GM18873 (cell line): ENCODE data around the gene FKBP1A.
"Not testable (repeated sequence)": the region's sequence is repeated elsewhere in the genome, so short reads cannot be mapped to it uniquely, and the experiment has no call there.

Source experiments
- ATAC-seq: cut with Tn5 transposase; IDR thresholded peaks from one replicate; pipeline ENCODE4 v1.9.1; 2021; ENCODE audit warnings: mild to moderate bottlenecking, moderate library complexity, moderate number of reproducible peaks; ENCODE audit not compliant: unreplicated experiment, low FRiP score

The FKBP1A gene

GRCh38 chr20:1417790-1418189 is 24.9 kb upstream of the FKBP1A start:
- ATAC-seq, result no peak

- ATAC-seq, result no peak
Observed at GRCh38 chr20:1417273-1417672, 24.4 kb upstream of the FKBP1A start.

DNA sequence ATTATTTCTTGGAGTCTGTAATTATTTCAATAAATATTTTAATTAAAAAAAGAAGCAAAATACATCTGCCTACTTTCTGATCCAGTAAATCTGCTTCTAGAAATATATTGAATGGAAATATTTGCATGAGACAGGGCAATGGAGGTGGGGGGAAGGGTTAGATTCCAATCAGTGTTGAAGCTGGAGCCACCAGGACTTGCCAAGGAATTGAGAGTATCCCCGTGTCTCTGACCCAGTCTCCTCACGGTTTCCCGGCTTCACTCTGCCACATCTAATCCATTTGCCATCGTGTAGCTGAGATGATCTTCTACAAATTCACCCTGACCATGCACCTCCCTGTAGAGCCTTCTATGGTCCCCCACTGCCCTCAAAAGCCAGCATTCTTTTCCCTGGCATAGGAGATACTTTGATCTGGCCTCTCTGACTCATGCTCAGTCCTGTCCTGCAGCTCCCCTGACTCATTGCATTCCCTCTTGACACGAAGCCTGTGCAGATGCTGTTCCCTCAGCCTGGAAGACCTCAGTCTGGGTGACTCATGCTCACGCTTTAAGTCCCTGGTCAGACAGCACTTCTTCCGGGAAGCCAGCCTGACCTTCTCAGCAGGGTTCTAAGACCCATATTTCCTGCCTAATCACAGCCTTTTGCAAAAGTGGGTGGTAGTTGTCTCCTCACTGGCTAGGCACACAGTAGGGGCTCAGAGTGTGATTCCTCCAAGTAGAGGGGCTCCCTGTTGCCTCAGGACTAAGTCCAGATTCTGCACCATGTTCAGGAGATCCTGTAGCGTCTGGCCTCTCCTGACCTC is 23.0 kb upstream of the FKBP1A start:
- no peak for ATAC-seq

GRCh38 chr20:1414982-1415381 is 22.1 kb upstream of the FKBP1A start:
- no peak for ATAC-seq

DNA sequence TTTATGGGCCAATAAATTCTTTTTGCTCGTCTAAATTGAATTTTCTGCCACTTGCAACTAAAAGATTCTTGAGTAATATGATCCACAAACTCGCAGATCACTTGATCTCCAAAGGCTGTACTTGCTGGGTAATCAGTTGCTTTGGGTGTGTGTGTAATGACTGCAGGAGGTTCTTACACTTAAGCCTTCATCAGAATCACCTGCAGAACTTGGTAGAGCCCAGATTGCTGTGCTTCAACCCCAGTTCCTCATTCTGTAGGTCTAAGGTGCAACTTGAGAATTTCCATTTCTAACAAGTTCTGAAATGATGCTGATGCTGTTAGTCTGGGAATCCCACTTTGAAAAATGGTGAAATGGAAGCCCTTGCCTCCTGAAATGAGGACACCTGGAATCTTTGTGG is 12.9 kb upstream of the FKBP1A start:
- ATAC-seq, result no peak

DNA sequence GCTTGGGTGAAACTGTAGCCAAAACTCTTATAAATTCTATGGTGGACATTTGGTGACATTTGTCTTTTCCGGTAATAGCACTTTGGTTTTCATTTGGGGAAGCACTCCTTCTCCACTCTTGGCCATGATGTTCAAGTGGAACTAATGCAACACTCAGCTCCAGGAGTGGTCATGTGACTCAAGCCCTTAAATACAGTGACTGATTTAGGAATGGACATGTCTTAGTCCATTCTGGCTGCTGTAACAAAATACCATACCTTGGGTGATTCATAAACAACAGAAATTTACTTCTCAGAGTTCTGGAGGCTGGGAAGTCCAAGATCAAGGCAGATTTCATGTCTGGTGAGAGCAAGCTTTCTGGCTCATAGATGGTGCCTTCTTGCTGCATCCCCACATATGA is 10.8 kb upstream of the FKBP1A start:
- ATAC-seq, result no peak

DNA sequence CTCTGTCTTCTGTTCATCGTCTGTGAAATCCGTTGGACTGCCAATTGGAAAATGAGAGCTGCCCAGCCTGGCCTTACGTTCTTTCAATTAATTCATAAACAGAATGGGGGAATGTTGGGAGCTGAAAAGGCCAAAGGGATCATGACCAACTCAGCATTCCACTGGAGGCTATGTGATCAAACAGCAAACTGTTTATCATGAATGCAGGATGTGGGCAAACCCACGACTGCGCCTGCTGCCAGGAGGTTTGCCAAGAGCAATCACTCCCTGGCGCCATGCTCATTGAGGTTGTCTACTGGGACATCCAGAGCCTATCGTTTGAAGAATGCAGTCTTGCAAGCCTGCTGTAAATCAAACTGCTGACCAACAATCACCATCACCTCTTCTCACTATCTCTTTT is 9.3 kb upstream of the FKBP1A start:
- ATAC-seq, result no peak

DNA sequence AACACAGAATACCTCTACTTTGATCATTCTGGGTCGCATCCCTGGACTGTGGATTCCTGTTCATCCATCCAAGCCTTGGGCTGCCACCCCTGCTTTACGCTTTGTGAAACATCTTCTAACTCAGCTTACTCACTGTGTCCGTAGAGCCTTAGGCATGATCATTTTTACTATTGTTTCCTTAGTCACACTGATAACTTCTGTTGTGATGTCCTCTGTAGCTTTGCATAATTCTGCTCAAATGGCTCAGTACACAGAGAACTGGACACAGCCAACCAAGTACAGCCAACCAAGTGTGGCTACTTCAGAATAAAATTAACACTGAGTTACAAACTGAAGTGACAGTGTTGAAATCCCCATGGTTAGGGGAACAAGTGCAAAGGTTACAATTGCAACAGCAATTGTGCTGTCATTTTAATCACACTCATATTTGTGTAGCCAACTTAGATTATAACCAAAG is 8.6 kb upstream of the FKBP1A start:
- no peak for ATAC-seq

DNA sequence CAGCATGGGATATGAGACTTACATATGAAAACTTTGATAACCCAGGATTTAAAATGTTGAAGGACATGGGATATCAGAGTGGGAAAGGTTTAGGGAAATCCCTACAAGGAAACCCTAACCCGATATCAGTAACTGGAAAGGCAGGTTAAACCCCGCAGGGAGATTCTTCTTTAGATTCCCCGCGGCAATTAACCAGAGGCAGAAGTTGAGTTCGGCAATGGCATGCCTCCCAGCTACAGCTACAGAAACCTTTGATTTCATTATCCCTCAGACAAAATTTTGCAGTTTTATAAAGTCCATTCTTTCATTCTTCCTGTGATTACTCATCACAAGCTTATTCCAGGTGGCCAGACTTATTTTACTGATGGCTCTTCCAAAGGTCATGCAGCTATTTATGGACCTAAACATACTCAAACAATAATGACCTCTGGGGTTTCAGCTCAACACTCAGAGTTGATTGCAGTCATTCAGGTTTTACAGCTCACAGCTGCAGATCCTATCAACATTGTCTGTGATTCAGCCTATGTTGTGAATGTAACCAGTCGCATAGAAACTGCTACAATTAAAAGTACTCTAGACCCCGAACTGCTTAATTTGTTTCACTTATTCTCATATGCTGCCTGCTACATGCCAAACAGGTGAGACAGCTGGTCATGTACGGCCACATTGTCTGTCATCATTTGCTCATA is 7.0 kb upstream of the FKBP1A start:
- ATAC-seq, result not testable (repeated sequence)

GRCh38 chr20:1398185-1398584 is 5.3 kb upstream of the FKBP1A start:
- not testable (repeated sequence) for ATAC-seq

GRCh38 chr20:1397710-1398109 is 4.9 kb upstream of the FKBP1A start:
- no peak for ATAC-seq

DNA sequence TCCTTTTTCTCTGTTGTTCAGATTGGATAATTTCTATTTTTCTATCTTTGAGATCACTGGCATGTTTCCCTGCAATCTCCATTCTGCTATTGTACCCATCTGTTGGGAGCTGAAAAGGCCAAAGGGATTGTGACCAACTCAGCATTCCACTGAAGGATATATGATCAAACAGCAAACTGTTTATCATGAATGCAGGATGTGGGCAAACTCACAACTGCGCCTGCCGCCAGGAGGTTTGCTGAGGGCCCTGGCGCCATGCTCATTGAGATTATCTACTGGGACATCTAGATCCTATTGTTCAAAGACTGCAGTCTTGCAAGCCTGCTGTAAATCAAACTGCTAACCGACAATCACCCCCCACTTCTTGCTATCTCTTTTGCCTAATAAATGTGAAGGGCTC is 3.8 kb upstream of the FKBP1A start:
- ATAC-seq, result no peak

GRCh38 chr20:1396264-1396663 is 3.4 kb upstream of the FKBP1A start:
- ATAC-seq, result no peak

GRCh38 chr20:1394686-1395085 is 1.8 kb upstream of the FKBP1A start:
- ATAC-seq, result no peak

DNA sequence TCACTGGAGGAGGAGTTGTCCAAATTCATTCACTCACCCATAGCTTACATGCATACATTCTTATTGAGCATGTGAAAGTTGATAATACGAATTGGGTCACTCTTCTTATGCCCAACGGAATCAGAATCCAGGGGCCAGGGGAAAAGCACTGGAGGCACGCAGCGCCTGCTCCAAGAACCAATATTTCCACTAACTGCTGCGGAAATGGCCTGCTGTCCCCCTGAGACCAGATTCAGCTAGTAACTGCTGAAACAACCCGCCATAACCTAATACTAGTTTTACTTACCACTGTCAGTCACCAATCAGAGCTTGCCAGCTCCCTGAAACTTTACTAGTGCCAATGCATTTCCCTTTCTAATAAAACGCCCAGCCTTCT is 641 bp upstream of the FKBP1A start:
- ATAC-seq, result no peak

GRCh38 chr20:1392443-1392692 is 486 bp downstream of the FKBP1A start:
- peak; percentile 12 for ATAC-seq

GRCh38 chr20:1391640-1392442 is 1.0 kb downstream of the FKBP1A start:
- no peak for ATAC-seq

DNA sequence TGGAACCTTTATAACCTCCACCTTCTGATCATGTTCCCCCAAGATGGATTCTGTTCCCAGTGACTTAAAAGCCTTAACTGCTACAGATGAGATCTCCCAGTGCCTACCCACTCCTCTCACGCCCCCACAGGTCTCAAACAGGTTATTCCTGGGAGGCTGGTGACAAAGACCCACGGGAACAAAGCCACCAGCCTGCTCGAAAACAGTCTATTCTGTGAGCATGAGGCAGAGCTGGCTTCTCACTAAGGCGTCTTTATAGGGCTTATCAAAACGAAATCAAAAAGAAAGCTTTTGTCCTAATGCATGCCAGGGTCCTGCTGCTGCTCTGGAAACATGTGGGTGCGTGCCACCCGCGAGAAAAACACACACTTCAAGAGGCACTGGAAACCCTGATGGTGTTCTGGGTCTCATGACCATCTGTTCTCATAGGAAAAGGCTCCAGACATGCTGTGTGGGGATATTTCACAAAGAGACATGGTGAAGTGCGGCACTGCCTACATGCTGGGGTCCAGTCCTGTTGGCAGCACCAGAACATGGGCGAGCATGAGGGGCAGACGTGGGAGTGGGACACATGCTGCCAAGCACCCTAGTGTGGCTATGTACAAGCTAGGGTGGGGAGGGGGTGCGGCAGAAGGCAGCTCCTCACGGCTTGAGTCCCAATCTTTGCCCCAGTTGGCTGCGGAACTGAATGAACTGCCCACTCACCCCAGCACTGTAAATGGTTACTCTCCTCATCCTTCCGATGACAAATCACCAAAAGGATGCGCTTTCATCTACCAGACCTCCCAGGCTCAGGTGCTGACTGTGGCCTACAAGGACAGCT is 2.1 kb downstream of the FKBP1A start:
- no peak for ATAC-seq

DNA sequence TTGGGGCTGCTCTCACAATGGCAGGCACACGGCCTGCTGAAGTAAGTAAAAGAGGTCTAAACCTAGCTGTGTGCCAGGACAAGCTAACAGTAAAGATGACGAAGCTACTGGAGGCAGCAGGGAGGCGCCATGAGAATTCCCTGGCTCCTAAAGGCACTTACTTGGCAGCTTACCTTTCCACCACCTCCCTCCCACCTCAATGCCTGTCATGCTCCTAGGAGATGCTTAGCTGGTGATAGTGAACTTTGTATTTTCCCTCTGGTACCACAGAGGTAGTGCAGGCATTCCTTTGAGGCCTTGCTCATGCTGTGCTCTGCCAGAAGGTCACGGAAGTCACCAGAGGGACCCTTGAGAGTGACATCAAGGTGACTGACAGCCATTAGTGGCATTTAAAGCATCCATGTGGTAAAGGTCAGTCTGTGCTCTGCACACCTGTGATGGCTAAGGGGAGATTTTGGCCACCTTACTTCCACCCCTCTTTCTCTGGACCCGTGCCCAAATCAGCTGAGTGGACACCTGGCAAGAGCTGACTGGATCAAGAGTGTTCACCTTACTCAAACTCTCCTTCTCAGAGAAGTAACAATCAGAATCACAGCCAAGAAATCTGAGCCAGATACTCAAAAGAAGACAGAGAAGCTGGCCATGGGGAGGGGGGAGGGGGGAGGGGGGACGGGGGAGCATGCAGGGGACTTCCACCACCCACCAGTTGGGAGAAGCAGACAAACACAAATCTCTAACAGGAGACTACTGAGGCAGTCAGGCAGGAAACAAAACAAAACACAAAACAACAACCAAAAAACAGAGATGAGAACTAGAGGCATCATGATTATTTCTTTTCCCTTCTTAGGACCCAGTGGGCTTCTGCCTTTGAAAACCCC is 2.9 kb downstream of the FKBP1A start:
- no peak for ATAC-seq
